Brain microvascular endothelial cell (primary cell): ENCODE results near the gene PTBP1.

ENCODE experiments used
- DNase-seq: peaks from one replicate; pipeline ENCODE4 v3.0.0-alpha.2; 2020
- H3K27ac ChIP-seq: fragments of 250-450 bp; sonication (Bioruptor Pico); 2 replicates; pipeline ENCODE4 v1.5.1; 2020; ENCODE audit warnings: mild to moderate bottlenecking, moderate library complexity
- H3K27me3 ChIP-seq: fragments of 250-450 bp; sonication (Bioruptor Pico); replicated peaks from 2 replicates; pipeline ENCODE4 v1.5.1; 2020; ENCODE audit warnings: mild to moderate bottlenecking
- H3K36me3 ChIP-seq: fragments of 250-450 bp; sonication (Bioruptor Pico); replicated peaks from 2 replicates; pipeline ENCODE4 v1.5.1; 2020; ENCODE audit warnings: mild to moderate bottlenecking
- H3K4me3 ChIP-seq: 2 replicates; pipeline ENCODE4 v1.5.1; 2011; ENCODE audit warnings: low read depth, mild to moderate bottlenecking, control low read depth, low read length, moderate library complexity
- in situ Hi-C: cut with HindIII; loops from 2 replicates; pipeline ENCODE4 v1.10.0; 2017; ENCODE audit warnings: low sequenced_read_pairs, low pct_ligation_motif_present
- TF ChIP-seq, protein P1 (sequence below): IDR thresholded peaks from 2 replicates; pipeline ENCODE4 v1.5.1; 2011; ENCODE audit warnings: low read depth, mild to moderate bottlenecking, moderate library complexity, low read length, control low read depth, inconsistent platforms; ENCODE audit errors: missing control alignments

The PTBP1 gene

DNA sequence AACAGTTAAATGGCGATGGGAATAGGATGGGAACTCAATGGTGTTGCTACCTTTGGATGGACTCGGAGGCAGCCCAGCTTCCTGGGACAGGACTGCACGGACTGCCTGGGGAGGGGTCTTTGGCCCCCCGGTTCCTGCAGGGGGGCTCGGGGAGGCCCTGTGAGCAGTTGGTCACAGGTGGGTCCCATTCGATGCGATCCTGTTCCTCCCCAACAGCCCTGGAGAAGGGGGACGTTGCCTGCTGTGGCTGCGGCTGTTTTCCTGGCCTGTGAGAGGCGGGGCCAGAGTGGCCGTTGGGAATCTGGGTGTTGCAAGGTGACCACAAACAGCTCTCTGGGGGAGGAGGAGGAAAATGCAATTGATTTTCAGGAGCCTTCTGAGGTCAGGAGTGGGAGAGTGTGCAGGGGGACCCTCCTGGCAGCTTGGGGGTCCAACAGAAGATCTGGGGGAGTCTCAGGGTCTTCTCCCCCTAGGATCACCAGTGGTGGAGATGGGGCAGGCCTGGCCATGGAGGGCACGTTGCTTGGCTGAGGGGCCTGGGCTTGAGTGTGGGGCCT, 26.4 kb downstream of the PTBP1 start:
- in situ Hi-C loops = no loop called here
- Histone ChIP-seq H3K4me3 (no peak overlapping the region), H3K27me3 (peaks cover 2% of the 10 kb centered on the region), H3K27ac (no peak overlapping the region), H3K36me3 (no peaks in the 10 kb centered on the region)
- no peak for DNase-seq
- TF ChIP-seq, protein P1, sequence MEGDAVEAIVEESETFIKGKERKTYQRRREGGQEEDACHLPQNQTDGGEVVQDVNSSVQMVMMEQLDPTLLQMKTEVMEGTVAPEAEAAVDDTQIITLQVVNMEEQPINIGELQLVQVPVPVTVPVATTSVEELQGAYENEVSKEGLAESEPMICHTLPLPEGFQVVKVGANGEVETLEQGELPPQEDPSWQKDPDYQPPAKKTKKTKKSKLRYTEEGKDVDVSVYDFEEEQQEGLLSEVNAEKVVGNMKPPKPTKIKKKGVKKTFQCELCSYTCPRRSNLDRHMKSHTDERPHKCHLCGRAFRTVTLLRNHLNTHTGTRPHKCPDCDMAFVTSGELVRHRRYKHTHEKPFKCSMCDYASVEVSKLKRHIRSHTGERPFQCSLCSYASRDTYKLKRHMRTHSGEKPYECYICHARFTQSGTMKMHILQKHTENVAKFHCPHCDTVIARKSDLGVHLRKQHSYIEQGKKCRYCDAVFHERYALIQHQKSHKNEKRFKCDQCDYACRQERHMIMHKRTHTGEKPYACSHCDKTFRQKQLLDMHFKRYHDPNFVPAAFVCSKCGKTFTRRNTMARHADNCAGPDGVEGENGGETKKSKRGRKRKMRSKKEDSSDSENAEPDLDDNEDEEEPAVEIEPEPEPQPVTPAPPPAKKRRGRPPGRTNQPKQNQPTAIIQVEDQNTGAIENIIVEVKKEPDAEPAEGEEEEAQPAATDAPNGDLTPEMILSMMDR = no peak

DNA sequence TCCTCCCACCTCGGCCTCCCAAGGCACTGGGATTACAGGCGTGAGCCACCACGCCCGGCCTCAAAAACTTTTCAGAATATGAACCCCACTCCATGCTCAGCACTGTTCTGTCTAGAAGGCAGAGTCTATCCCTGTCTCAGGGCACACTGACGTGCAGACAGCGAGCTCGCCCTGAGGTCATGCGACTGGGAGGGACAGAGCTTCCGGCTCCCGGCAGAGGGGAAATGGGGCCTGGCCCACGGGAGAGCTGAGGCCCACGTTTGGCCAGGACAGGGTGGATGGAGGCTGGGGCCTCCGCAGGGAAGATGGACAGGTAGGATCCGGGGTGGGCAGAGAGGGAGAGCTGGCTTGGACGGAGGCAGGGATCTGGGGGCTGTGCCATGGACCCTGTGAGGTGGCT, 27.6 kb downstream of the PTBP1 start:
- no peak for DNase-seq
- peaks cover 2% of the 10 kb centered on the region for H3K27me3 ChIP-seq
- in situ Hi-C loops = no loop called here

DNA sequence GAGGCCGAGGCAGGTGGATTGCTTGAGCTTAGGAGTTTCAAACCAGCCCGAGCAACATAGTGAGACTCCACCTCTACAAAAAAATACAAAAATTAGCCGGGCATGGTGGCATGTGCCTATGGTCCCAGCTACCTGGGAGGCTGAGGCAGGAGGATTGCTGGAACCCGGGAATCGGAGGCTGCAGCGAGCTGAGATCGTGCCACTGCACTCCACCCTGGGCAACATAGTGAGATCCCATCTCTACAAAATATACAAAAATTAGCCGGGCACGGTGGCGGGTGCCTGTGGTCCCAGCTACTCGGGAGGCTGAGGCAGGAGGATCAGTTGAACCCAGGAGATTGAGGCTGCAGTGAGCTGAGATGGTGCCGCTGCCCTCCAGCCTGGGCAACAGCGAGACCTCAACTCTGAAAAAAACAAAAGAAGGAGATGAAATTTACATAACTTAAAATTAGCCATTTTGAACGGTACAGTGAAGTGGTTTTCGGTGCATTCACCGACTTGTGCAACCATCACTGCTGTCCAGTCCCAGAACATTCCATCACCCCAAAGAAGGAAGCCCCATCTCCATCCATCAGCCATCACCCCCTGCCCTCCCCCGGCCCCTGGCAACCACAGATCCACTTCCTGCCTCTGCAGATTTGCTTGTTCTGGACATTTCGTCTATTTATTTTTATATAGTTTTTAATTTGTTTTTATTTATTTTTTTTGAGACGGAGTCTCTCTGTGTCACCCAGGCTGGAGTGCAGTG, 28.8 kb downstream of the PTBP1 start:
- Histone ChIP-seq H3K27ac (no peak overlapping the region), H3K4me3 (no peak overlapping the region), H3K27me3 (peaks cover 2% of the 10 kb centered on the region), H3K36me3 (no peaks in the 10 kb centered on the region)
- TF ChIP-seq, protein P1 = no peak
- in situ Hi-C loops = no loop called here
- DNase-seq = no peak

More for the DNA sequence above, 27.6 kb downstream of the PTBP1 start:
- TF ChIP-seq, protein P1 = no peak
- H3K4me3 ChIP-seq = no peak overlapping the region
- no peaks in the 10 kb centered on the region for H3K36me3 ChIP-seq
- no peak overlapping the region for H3K27ac ChIP-seq

DNA sequence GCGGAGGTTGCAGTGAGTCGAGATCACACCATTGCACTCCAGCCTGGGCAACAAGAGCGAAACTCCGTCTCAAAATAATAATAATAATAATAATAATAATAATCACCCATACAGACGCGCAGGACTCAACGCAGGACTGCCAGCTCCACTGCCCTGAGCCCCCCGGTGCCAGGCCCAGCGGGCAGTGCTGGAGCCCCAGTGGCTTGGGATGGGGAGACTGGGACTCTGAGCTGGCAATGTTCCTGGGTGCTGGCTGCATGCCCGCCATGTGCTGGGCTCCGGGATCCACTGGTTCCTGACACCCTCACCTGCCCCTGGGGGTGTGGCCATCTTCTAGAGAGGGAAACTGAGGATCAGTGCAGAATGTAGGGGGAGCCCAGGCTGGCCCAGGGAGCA, 30.1 kb downstream of the PTBP1 start:
- no peaks in the 10 kb centered on the region for H3K36me3 ChIP-seq
- no peak overlapping the region for H3K4me3 ChIP-seq
- in situ Hi-C loops = no loop called here
- DNase-seq = no peak
- no peaks in the 10 kb centered on the region for H3K27me3 ChIP-seq
- no peak overlapping the region for H3K27ac ChIP-seq
- TF ChIP-seq, protein P1 = no peak

DNA sequence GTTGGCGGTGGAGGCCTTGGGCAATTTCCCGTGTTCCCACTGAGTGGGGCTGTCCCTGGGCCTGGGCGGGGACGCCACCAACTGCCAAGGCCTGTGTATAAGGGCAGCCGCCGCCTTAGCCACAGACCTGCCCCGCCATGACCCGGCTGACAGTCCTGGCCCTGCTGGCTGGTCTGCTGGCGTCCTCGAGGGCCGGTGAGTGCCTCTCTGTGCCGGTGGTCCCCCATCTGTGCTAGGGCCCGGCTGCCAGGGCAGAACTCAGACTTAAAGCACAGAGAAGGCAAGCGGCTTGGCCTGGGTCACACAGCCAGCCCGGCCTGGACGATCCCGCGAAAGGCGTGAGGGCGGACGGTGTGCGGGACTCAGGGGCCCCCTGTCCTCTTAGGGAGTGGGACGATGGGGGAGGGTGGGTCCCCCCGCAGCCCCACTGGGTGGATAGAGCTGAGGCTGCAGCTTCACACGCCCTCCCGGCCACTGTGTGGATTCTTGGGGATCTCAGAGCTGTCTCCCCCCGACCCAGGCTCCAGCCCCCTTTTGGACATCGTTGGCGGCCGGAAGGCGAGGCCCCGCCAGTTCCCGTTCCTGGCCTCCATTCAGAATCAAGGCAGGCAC, 30.6 kb downstream of the PTBP1 start, which contains the start of gene AZU1:
TSS of gene AZU1 (plus strand) at position 128 of the 612 bp plus-strand sequence. CDS start at position 138, 10 bp downstream.
- no peak within 1 kb of the TSS for H3K4me3 ChIP-seq
- DNase-seq = no peak
- TF ChIP-seq, protein P1 = no peak
- H3K27ac ChIP-seq = no peak within 1 kb of the TSS
- no peaks in the 10 kb centered on the region for H3K27me3 ChIP-seq
- no peaks in the 10 kb centered on the region for H3K36me3 ChIP-seq
- in situ Hi-C loops = no loop called here
